H9 (cell line): Measurements from ENCODE around the gene S100B. TPM values are rescaled to one million over a fixed set of nuclear protein-coding genes. Genes with fewer than 3 reads are reported as not detected.

Experiments used
- DNase-seq: peaks from one replicate; pipeline ENCODE4 v3.0.0-alpha.2; 2017
- H2AFZ ChIP-seq: one replicate; pipeline ENCODE4 v1.6.1; 2013; ENCODE audit warnings: mild to moderate bottlenecking, low read length, control low read depth, moderate library complexity
- H2AK5ac ChIP-seq: 2 replicates; pipeline ENCODE4 v1.6.1; 2013; ENCODE audit warnings: low read length, control low read depth, mixed read lengths; ENCODE audit not compliant: insufficient read length
- H2BK120ac ChIP-seq: one replicate; pipeline ENCODE4 v1.6.1; 2013; ENCODE audit warnings: low read depth, mild to moderate bottlenecking, low read length, control low read depth, inconsistent platforms; ENCODE audit not compliant: poor library complexity, severe bottlenecking
- H2BK12ac ChIP-seq: 2 replicates; pipeline ENCODE4 v1.6.1; 2013; ENCODE audit warnings: low read length, control low read depth, mixed read lengths, low read depth; ENCODE audit not compliant: insufficient read length
- H2BK15ac ChIP-seq: 2 replicates; pipeline ENCODE4 v1.6.1; 2013; ENCODE audit warnings: low read depth, low read length, control low read depth
- H2BK20ac ChIP-seq: one replicate; pipeline ENCODE4 v1.6.1; 2013; ENCODE audit warnings: low read depth, mild to moderate bottlenecking, low read length, control low read depth, inconsistent platforms; ENCODE audit not compliant: poor library complexity, severe bottlenecking
- H2BK5ac ChIP-seq: 2 replicates; pipeline ENCODE4 v1.6.1; 2013; ENCODE audit warnings: low read length, control low read depth, mixed read lengths; ENCODE audit not compliant: insufficient read length
- H3K14ac ChIP-seq: 2 replicates; pipeline ENCODE4 v1.6.1; 2013; ENCODE audit warnings: low read length, control low read depth; ENCODE audit not compliant: insufficient read depth
- H3K18ac ChIP-seq: 2 replicates; pipeline ENCODE4 v1.6.1; 2013; ENCODE audit warnings: low read depth, mild to moderate bottlenecking, mixed read lengths, low read length, control low read depth; ENCODE audit not compliant: insufficient read length
- H3K23ac ChIP-seq: 2 replicates; pipeline ENCODE4 v1.6.1; 2013; ENCODE audit warnings: low read length, control low read depth, mixed read lengths, low read depth; ENCODE audit not compliant: insufficient read length
- H3K23me2 ChIP-seq: 2 replicates; pipeline ENCODE4 v1.6.1; 2013; ENCODE audit warnings: low read depth, mild to moderate bottlenecking, mixed read lengths, low read length, control low read depth; ENCODE audit not compliant: insufficient read length, poor library complexity, severe bottlenecking
- H3K27ac ChIP-seq: 2 replicates; pipeline ENCODE4 v1.5.1; 2013; ENCODE audit warnings: low read length, control low read depth, mixed read lengths, low read depth; ENCODE audit not compliant: insufficient read length
- H3K27me3 ChIP-seq: 2 replicates; pipeline ENCODE4 v1.6.1; 2013; ENCODE audit warnings: low read length, control low read depth, inconsistent platforms; ENCODE audit not compliant: insufficient read depth
- H3K4ac ChIP-seq: 2 replicates; pipeline ENCODE4 v1.6.1; 2013; ENCODE audit warnings: low read depth, mild to moderate bottlenecking, control low read depth, inconsistent platforms, low read length, moderate library complexity
- H3K4me1 ChIP-seq: 2 replicates; pipeline ENCODE4 v1.6.1; 2013; ENCODE audit warnings: low read length, control low read depth, inconsistent platforms; ENCODE audit not compliant: insufficient read depth
- H3K4me2 ChIP-seq: 2 replicates; pipeline ENCODE4 v1.6.1; 2013; ENCODE audit warnings: low read length, control low read depth, mixed read lengths; ENCODE audit not compliant: insufficient read length, insufficient read depth
- H3K56ac ChIP-seq: 2 replicates; pipeline ENCODE4 v1.6.1; 2013; ENCODE audit warnings: low read depth, mild to moderate bottlenecking, mixed read lengths, low read length, control low read depth; ENCODE audit not compliant: insufficient read length
- H3K79me1 ChIP-seq: 2 replicates; pipeline ENCODE4 v1.6.1; 2013; ENCODE audit warnings: low read depth, mild to moderate bottlenecking, moderate library complexity, low read length, control low read depth, inconsistent platforms; ENCODE audit not compliant: insufficient read depth, poor library complexity, severe bottlenecking
- H3K79me2 ChIP-seq: 2 replicates; pipeline ENCODE4 v1.6.1; 2013; ENCODE audit warnings: low read length, control low read depth, inconsistent platforms; ENCODE audit not compliant: insufficient read depth
- H3K9ac ChIP-seq: 2 replicates; pipeline ENCODE4 v1.6.1; 2013; ENCODE audit warnings: low read length, control low read depth, mixed read lengths; ENCODE audit not compliant: insufficient read length; ENCODE audit errors: extremely low read depth
- H3K9me3 ChIP-seq: one replicate; pipeline ENCODE4 v1.6.1; 2013; ENCODE audit warnings: low read depth, low read length, inconsistent platforms; ENCODE audit not compliant: control insufficient read depth
- H3T11ph ChIP-seq: one replicate; pipeline ENCODE4 v1.6.1; 2013; ENCODE audit warnings: mild to moderate bottlenecking, low read length, control low read depth, inconsistent platforms
- H4K20me1 ChIP-seq: one replicate; pipeline ENCODE4 v1.6.1; 2013; ENCODE audit not compliant: control insufficient read depth, insufficient read length, insufficient read depth
- H4K5ac ChIP-seq: 2 replicates; pipeline ENCODE4 v1.6.1; 2013; ENCODE audit warnings: low read depth, mild to moderate bottlenecking, mixed read lengths, low read length, control low read depth; ENCODE audit not compliant: insufficient read length
- H4K8ac ChIP-seq: replicated peaks from 2 replicates; pipeline ENCODE4 v1.6.1; 2013; ENCODE audit warnings: low read length, control low read depth, mixed read lengths, low read depth; ENCODE audit not compliant: insufficient read length
- H4K91ac ChIP-seq: 2 replicates; pipeline ENCODE4 v1.6.1; 2013; ENCODE audit warnings: low read depth, mild to moderate bottlenecking, moderate library complexity, mixed read lengths, low read length, control low read depth; ENCODE audit not compliant: insufficient read length
- H3K27ac Mint-ChIP-seq, 3 experiments: 2 replicates in 2 of 3; 3 replicates in 1 of 3; pipeline ENCODE4 v1.8.0; 2020 to 2021; ENCODE audit warnings: mixed read lengths in 3 of 3, mild to moderate bottlenecking in 1 of 3, moderate library complexity in 1 of 3
- H3K27me3 Mint-ChIP-seq: 2 replicates; pipeline ENCODE4 v1.8.0; 2021; ENCODE audit warnings: low read depth, mild to moderate bottlenecking, moderate library complexity, mixed read lengths
- H3K36me3 Mint-ChIP-seq, 3 experiments: 2 replicates in 2 of 3; 3 replicates in 1 of 3; pipeline ENCODE4 v1.8.0; 2020 to 2021; ENCODE audit warnings: low read depth in 3 of 3, mixed read lengths in 3 of 3; ENCODE audit not compliant: insufficient read depth in 1 of 3
- H3K4me1 Mint-ChIP-seq, 2 experiments: 2 replicates each; pipeline ENCODE4 v1.8.0; 2020; ENCODE audit warnings: mixed read lengths in 2 of 2
- H3K4me3 Mint-ChIP-seq, 2 experiments: 2 replicates in 1 of 2; 3 replicates in 1 of 2; pipeline ENCODE4 v1.8.0; 2020 to 2021; ENCODE audit warnings: mild to moderate bottlenecking in 2 of 2, mixed read lengths in 2 of 2, moderate library complexity in 1 of 2
- H3K9me3 Mint-ChIP-seq, 2 experiments: 2 replicates in 1 of 2; 3 replicates in 1 of 2; pipeline ENCODE4 v1.8.0; 2020; ENCODE audit warnings: mild to moderate bottlenecking in 2 of 2, mixed read lengths in 2 of 2, moderate library complexity in 1 of 2
- CTCF ChIP-seq: fragments of 200-600 bp; sonication (generic); conservative IDR thresholded peaks from 3 replicates; pipeline ENCODE4 v1.8.0; 2021; ENCODE audit warnings: antibody characterized with exemption, mild to moderate bottlenecking
- WGBS: extraction: QIAGEN DNeasy Blood & Tissue Kit; methylation state at CpG from one replicate; pipeline ENCODE4 v1.1.7; 2013; ENCODE audit warnings: missing lambda C conversion rate, low lambda C conversion rate, mixed read lengths; ENCODE audit not compliant: insufficient read length; ENCODE audit errors: extremely low coverage; 5-methylcytosine and 5-hydroxymethylcytosine counted together
- total RNA-seq: library from RNA; stranded (reverse); gene quantifications from 2 replicates; pipeline ENCODE4 v1.2.1, GENCODE V29; 2021

Gene S100B
- total RNA-seq, 1 experiment from 2014 or later = 0.26 TPM

DNA sequence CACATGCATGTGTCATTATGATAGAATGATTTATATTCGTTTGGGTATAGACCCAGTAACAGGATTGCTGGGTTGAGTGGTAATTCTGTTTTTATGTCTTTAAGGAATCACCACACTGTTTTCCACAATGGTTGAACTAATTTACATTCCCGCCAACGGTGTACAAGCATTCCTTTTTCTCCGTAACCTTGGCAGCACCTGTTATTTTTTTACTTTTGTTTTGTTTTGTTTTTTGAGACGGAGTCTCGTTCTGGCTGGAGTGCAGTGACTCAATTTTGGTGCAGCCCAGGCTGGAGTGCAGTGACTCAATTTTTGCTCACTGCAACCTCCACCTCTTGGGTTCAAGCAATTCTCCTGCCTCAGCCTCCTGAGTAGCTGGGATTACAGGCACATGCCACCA is 8.5 kb upstream of the S100B start:
- Histone ChIP-seq H3K4me1 (no peaks in the 10 kb centered on the region), H3K56ac (no peak overlapping the region), H3K23me2 (no peaks in the 10 kb centered on the region), H2BK20ac (no peak overlapping the region), H3K23ac (no peak overlapping the region), H3K4ac (no peak overlapping the region), H2BK5ac (no peak overlapping the region), H2BK12ac (no peak overlapping the region), H2BK15ac (no peak overlapping the region), H3K18ac (no peak overlapping the region), H3T11ph (no peak overlapping the region), H3K4me2 (no peak overlapping the region), H4K91ac (no peak overlapping the region), H3K9me3 (no peaks in the 10 kb centered on the region), H3K14ac (no peak overlapping the region), H4K5ac (no peak overlapping the region), H3K79me1 (no peaks in the 10 kb centered on the region), H2AFZ (no peak overlapping the region), H4K8ac (no peak overlapping the region), H3K27ac (no peak overlapping the region), H3K9ac (no peak overlapping the region), H4K20me1 (no peaks in the 10 kb centered on the region), H3K79me2 (no peaks in the 10 kb centered on the region), H2AK5ac (no peak overlapping the region), H3K27me3 (no peaks in the 10 kb centered on the region), H2BK120ac (no peak overlapping the region)
- Mint-ChIP-seq H3K4me1 (no peaks in the 10 kb centered on the region), H3K36me3 (no peaks in the 10 kb centered on the region), H3K27me3 (peaks cover 13% of the 10 kb centered on the region), H3K27ac (no peak overlapping the region), H3K9me3 (peaks cover 8 to 24% of the 10 kb centered on the region in 2 experiments; a peak in 4 of 5 replicates), H3K4me3 (no peak overlapping the region)
- TF ChIP-seq CTCF = no peak
- no peak for DNase-seq
- no CpG with 5 or more reads among the region's 6 CpGs for WGBS
